Dendritic cell treated with granulocyte-macrophage colony-stimulating factor and Interleukin-4, amounts not matched to agents 40 ng/mL and 50 ng/mL, for 4 days (primary cell): ENCODE results near the gene S1PR3.

ENCODE experiments used
- H3K27ac Mint-ChIP-seq: one replicate; pipeline ENCODE4 v1.8.0; 2022; ENCODE audit warnings: mild to moderate bottlenecking, mixed read lengths
- H3K27me3 Mint-ChIP-seq: one replicate; pipeline ENCODE4 v1.8.0; 2022; ENCODE audit warnings: mild to moderate bottlenecking, mixed read lengths
- H3K36me3 Mint-ChIP-seq: one replicate; pipeline ENCODE4 v1.8.0; 2022; ENCODE audit warnings: low read depth, mixed read lengths
- H3K4me1 Mint-ChIP-seq: one replicate; pipeline ENCODE4 v1.8.0; 2022; ENCODE audit warnings: low read depth, mixed read lengths
- H3K4me3 Mint-ChIP-seq: one replicate; pipeline ENCODE4 v1.8.0; 2022; ENCODE audit warnings: mild to moderate bottlenecking, moderate library complexity, mixed read lengths
- H3K9me3 Mint-ChIP-seq: one replicate; pipeline ENCODE4 v1.8.0; 2022; ENCODE audit warnings: mixed read lengths
- intact Hi-C: fragments of 100-400 bp; cut with micrococcal nuclease; formaldehyde crosslinking; loops from one replicate; pipeline ENCODE4 v1.15.0; 2022

The S1PR3 gene

DNA sequence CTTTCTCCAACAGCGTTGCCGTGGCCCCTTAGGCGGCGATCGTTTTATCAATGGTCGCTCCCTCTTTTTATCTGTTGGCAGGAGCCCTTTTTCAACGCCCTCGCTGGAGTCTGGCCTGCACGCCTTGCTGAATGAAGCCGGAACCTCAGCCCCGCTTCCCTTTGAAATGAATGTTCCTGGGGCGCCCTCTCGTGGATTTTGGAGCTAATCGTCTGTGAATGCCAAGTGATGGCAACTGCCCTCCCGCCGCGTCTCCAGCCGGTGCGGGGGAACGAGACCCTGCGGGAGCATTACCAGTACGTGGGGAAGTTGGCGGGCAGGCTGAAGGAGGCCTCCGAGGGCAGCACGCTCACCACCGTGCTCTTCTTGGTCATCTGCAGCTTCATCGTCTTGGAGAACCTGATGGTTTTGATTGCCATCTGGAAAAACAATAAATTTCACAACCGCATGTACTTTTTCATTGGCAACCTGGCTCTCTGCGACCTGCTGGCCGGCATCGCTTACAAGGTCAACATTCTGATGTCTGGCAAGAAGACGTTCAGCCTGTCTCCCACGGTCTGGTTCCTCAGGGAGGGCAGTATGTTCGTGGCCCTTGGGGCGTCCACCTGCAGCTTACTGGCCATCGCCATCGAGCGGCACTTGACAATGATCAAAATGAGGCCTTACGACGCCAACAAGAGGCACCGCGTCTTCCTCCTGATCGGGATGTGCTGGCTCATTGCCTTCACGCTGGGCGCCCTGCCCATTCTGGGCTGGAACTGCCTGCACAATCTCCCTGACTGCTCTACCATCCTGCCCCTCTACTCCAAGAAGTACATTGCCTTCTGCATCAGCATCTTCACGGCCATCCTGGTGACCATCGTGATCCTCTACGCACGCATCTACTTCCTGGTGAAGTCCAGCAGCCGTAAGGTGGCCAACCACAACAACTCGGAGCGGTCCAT, 10.0 kb downstream of the S1PR3 start:
- Mint-ChIP-seq H3K27me3 (no peaks in the 10 kb centered on the region), H3K36me3 (peaks cover 7% of the 10 kb centered on the region), H3K4me1 (peaks cover 14% of the 10 kb centered on the region), H3K27ac (no peak overlapping the region), H3K9me3 (no peaks in the 10 kb centered on the region), H3K4me3 (no peak overlapping the region)
- intact Hi-C loops = loop anchor here (1.0 to 5.0 kb wide), 2 partner anchors 339 to 407 kb away; no protein-coding TSS in a partner anchor

DNA sequence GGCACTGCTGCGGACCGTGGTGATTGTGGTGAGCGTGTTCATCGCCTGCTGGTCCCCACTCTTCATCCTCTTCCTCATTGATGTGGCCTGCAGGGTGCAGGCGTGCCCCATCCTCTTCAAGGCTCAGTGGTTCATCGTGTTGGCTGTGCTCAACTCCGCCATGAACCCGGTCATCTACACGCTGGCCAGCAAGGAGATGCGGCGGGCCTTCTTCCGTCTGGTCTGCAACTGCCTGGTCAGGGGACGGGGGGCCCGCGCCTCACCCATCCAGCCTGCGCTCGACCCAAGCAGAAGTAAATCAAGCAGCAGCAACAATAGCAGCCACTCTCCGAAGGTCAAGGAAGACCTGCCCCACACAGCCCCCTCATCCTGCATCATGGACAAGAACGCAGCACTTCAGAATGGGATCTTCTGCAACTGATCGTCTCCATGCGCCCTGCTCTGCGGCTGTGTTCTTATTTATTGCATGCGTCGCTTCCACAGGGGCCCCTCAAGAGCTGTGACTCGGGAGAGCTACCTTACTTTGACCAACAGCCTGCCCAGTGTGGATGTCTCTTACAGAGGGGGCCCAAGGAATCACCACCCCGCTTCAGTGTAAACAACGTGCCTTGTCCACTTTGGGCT, 10.8 kb downstream of the S1PR3 start:
- no peak overlapping the region for H3K27ac Mint-ChIP-seq
- H3K27me3 Mint-ChIP-seq = no peaks in the 10 kb centered on the region
- intact Hi-C loops = loop anchor here (1.0 to 5.0 kb wide), 2 partner anchors 340 to 408 kb away; no protein-coding TSS in a partner anchor
- peaks cover 14% of the 10 kb centered on the region for H3K4me1 Mint-ChIP-seq
- H3K4me3 Mint-ChIP-seq = no peak overlapping the region
- H3K9me3 Mint-ChIP-seq = no peaks in the 10 kb centered on the region
- peaks cover 7% of the 10 kb centered on the region for H3K36me3 Mint-ChIP-seq

DNA sequence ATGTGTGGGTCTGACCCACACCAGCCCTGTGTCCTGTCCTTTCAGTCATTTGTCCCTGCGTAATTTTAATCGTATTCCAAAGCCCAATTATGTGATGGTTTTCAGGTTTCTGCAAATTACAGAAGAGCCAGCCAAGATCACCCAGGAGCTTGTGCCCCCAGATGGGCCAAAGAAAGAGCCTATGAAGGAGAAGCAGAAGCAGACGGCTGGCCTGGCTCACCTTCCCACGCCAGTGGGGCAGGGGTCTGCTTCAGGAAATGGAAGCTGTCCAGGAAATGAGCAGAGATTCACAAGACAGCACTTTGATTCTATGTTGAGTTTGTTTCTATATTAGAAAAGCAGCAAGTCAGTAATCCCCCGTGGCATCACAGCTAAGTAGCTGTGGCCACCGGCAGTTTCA, 11.7 kb downstream of the S1PR3 start:
- Mint-ChIP-seq H3K36me3 (peaks cover 7% of the 10 kb centered on the region), H3K4me3 (no peak overlapping the region), H3K27ac (no peak overlapping the region), H3K9me3 (no peaks in the 10 kb centered on the region), H3K27me3 (no peaks in the 10 kb centered on the region), H3K4me1 (peaks cover 19% of the 10 kb centered on the region)
- intact Hi-C loops = loop anchor here (5.0 kb wide), 1 partner anchor 341 kb away; no protein-coding TSS in a partner anchor

GRCh38 chr9:89005323-89005722, 14.1 kb downstream of the S1PR3 start:
- no peak overlapping the region for H3K4me3 Mint-ChIP-seq
- no peaks in the 10 kb centered on the region for H3K27me3 Mint-ChIP-seq
- H3K4me1 Mint-ChIP-seq = peaks cover 31% of the 10 kb centered on the region
- H3K9me3 Mint-ChIP-seq = no peaks in the 10 kb centered on the region
- peaks cover 7% of the 10 kb centered on the region for H3K36me3 Mint-ChIP-seq
- intact Hi-C loops = no loop called here
- H3K27ac Mint-ChIP-seq = no peak overlapping the region

GRCh38 chr9:89006267-89006666, 15.0 kb downstream of the S1PR3 start:
- no peaks in the 10 kb centered on the region for H3K27me3 Mint-ChIP-seq
- H3K4me3 Mint-ChIP-seq = no peak overlapping the region
- H3K9me3 Mint-ChIP-seq = no peaks in the 10 kb centered on the region
- H3K36me3 Mint-ChIP-seq = peaks cover 7% of the 10 kb centered on the region
- intact Hi-C loops = no loop called here
- no peak overlapping the region for H3K27ac Mint-ChIP-seq
- H3K4me1 Mint-ChIP-seq = peaks cover 23% of the 10 kb centered on the region

- Mint-ChIP-seq H3K9me3 (no peaks in the 10 kb centered on the region), H3K4me3 (no peak overlapping the region), H3K27ac (no peak overlapping the region), H3K27me3 (peaks cover 3% of the 10 kb centered on the region), H3K4me1 (peaks cover 23% of the 10 kb centered on the region), H3K36me3 (no peaks in the 10 kb centered on the region)
- intact Hi-C loops = no loop called here
These were observed 16.0 kb downstream of the S1PR3 start for GRCh38 chr9:89006996-89007967.

DNA sequence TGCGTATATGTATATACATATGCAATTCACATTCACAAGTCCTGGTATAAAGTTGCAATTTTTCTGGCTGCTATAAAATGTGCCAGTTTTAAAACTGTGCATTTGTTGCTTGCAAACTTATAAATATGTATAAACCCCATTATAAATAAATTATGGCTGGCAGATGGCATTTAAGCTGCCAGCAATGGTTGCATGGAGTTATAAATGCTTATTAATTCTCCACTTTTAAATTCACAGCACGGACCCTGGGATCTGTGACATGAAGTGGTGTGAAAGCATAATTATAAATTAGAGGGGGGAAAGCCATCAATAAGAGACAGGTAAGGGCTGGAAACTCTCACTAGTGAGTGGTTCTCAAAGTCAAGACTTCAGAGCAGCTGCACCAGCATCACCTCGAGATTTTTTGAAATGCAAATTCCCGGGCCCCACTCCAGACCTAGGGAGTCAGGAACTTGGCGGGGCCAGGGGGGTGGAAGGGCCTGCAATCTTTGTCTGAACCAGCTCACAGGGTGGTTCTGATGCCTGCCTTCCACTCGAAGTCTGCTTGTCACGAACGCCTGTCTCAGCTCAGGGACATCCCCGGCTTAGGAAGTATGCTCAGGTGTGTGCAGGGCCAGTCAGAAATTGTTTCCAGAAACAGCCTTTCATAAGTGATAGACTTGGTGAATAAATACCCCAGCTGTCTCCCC, 16.9 kb downstream of the S1PR3 start:
- Mint-ChIP-seq H3K36me3 (no peaks in the 10 kb centered on the region), H3K4me1 (peaks cover 23% of the 10 kb centered on the region), H3K27me3 (peaks cover 6% of the 10 kb centered on the region), H3K9me3 (no peaks in the 10 kb centered on the region), H3K4me3 (no peak overlapping the region), H3K27ac (peak overlapping the region; percentile 50)
- intact Hi-C loops = no loop called here

DNA sequence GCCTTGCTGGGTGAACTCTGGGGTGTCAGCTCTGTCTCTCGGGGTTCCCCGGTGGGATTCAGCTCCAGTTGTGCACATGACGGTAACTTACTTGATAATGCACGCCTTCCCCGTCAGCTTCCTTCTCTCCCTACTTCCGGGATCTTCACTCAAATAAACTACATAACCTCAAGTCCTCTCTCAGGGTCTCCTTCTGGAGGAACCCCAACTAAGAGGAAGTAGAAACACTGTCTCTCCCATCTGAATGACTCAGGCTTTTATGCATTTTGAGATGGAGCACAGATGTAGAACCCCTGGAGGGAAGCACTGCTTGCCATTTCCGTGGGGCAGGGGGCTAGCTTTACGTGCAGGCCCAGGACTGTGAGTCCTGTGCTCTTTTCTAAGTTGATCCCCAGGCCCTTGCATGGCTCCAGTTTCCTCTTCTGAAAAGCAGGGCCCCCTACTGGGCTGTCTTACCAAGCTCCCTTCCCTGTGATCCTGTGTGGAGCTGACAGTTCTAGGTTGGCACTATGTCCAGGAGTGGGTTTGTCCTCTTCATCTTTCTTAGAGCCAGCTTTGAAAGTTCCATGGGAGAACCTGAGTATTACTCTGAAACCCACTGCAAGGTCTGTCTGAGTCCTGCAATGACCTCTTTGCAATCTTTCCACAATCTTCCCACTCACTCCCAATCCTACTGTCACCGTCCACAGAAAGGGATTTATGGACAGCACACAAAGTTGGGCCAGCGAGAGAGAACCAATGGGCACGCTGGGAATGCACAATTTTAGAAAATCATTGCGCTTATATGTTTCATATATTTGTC, 17.7 kb downstream of the S1PR3 start:
- no peak overlapping the region for H3K4me3 Mint-ChIP-seq
- H3K4me1 Mint-ChIP-seq = peaks cover 23% of the 10 kb centered on the region
- intact Hi-C loops = no loop called here
- peaks cover 8% of the 10 kb centered on the region for H3K27me3 Mint-ChIP-seq
- no peaks in the 10 kb centered on the region for H3K9me3 Mint-ChIP-seq
- peak overlapping the region; percentile 50 for H3K27ac Mint-ChIP-seq
- H3K36me3 Mint-ChIP-seq = no peaks in the 10 kb centered on the region

- peaks cover 10% of the 10 kb centered on the region for H3K27me3 Mint-ChIP-seq
- H3K4me3 Mint-ChIP-seq = no peak overlapping the region
- no peak overlapping the region for H3K27ac Mint-ChIP-seq
- intact Hi-C loops = no loop called here
- H3K36me3 Mint-ChIP-seq = no peaks in the 10 kb centered on the region
- H3K4me1 Mint-ChIP-seq = peaks cover 23% of the 10 kb centered on the region
- no peaks in the 10 kb centered on the region for H3K9me3 Mint-ChIP-seq
These were observed 18.2 kb downstream of the S1PR3 start for GRCh38 chr9:89009546-89009840.

DNA sequence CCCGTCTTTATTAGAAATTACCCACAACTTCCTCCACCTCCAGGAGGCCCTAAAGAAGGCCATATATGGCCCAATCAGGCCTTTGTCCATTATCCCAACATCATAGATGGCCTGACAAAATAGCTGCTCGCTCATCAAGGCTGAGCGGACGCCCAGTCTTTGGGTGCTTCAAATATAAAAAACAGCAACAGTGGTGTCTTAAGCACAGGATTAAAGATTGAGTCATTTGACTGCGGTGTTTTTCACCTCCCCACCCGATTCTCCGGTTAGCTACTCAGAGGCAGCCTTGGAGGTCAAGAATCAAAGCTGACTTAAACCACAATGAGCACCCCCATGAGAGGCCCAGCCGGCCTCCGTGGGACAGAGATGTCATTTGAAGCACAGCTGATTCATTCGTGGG, 18.8 kb downstream of the S1PR3 start:
- H3K9me3 Mint-ChIP-seq = no peaks in the 10 kb centered on the region
- H3K27me3 Mint-ChIP-seq = peaks cover 13% of the 10 kb centered on the region
- H3K4me1 Mint-ChIP-seq = peaks cover 23% of the 10 kb centered on the region
- no peaks in the 10 kb centered on the region for H3K36me3 Mint-ChIP-seq
- no peak overlapping the region for H3K4me3 Mint-ChIP-seq
- intact Hi-C loops = no loop called here
- no peak overlapping the region for H3K27ac Mint-ChIP-seq

DNA sequence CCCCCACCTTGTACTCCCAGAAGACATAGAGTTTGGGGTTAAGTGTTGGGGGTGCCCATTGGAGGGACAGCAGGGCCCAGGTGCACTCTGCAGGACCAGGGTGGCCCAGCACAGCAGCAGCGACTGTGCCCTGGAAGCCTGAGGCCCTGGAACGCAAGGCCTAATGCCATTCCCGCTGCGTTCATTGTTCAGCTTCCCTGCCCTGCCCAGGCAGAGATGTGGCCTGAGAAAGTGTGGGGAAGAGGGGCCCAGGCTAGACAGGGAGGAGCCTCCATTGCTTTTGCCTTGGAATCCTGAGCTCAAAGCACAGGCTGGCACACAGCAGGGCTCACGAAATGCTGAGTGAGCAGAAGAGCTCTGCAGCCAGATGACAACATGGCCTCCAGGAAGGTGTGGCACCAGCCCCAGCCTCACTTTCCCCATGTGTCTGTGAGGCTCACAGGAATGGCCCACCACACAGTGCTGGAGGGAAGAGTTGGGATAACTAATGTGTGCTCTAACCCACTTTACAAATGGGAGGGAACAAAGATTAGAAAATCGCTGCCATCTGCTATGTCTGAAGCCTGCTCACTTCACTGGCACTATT, 19.4 kb downstream of the S1PR3 start:
- Mint-ChIP-seq H3K9me3 (no peaks in the 10 kb centered on the region), H3K4me1 (peaks cover 23% of the 10 kb centered on the region), H3K27me3 (peaks cover 18% of the 10 kb centered on the region), H3K4me3 (no peak overlapping the region), H3K36me3 (no peaks in the 10 kb centered on the region), H3K27ac (no peak overlapping the region)
- intact Hi-C loops = no loop called here

DNA sequence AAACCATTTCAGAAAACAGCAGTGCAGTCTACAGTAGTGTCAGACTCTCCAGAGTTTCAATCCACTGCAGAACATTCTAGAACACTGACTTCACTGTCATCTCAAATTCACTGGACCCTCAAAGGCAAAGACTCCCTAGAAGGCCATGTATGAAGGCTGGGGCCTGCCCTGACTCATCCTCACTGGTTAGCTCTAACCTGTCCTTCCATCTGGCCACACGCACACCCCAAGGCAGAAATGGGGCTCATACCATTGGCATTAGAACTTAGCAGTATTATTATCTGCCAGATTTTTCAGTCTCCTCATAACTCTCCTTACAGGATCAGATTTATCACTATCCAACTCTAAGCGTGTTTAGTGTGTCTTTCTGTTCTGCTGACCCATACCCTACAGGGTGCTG, 20.4 kb downstream of the S1PR3 start:
- peaks cover 21% of the 10 kb centered on the region for H3K27me3 Mint-ChIP-seq
- H3K9me3 Mint-ChIP-seq = no peaks in the 10 kb centered on the region
- H3K4me3 Mint-ChIP-seq = no peak overlapping the region
- H3K36me3 Mint-ChIP-seq = no peaks in the 10 kb centered on the region
- H3K4me1 Mint-ChIP-seq = peaks cover 23% of the 10 kb centered on the region
- H3K27ac Mint-ChIP-seq = no peak overlapping the region
- intact Hi-C loops = no loop called here
